Activated T-cell treated with anti-CD3 and anti-CD28 coated beads, Interleukin-2, amount 50 U/mL, for 24 hours (primary cell): ENCODE data around the gene ARHGEF19.
A peak's percentile ranks its signal among the peaks of the same experiment; 100 is the strongest.
"Not testable (repeated sequence)": the region's sequence is repeated elsewhere in the genome, so short reads cannot be mapped to it uniquely, and the experiment has no call there.

Experiments
- DNase-seq: peaks from one replicate; pipeline ENCODE4 v3.0.0-alpha.2; 2020
- H3K27ac Mint-ChIP-seq: 2 replicates; pipeline ENCODE4 v1.8.0; 2020; ENCODE audit warnings: mild to moderate bottlenecking, mixed read lengths
- H3K27me3 Mint-ChIP-seq: 2 replicates; pipeline ENCODE4 v1.8.0; 2020; ENCODE audit warnings: mixed read lengths
- H3K36me3 Mint-ChIP-seq: 2 replicates; pipeline ENCODE4 v1.8.0; 2020; ENCODE audit warnings: low read depth, mixed read lengths
- H3K4me1 Mint-ChIP-seq: 2 replicates; pipeline ENCODE4 v1.8.0; 2020; ENCODE audit warnings: low read depth, mixed read lengths
- H3K4me3 Mint-ChIP-seq: 2 replicates; pipeline ENCODE4 v1.8.0; 2020; ENCODE audit warnings: mild to moderate bottlenecking, moderate library complexity, mixed read lengths
- H3K9me3 Mint-ChIP-seq: 2 replicates; pipeline ENCODE4 v1.8.0; 2020; ENCODE audit warnings: mixed read lengths

ARHGEF19 gene

DNA sequence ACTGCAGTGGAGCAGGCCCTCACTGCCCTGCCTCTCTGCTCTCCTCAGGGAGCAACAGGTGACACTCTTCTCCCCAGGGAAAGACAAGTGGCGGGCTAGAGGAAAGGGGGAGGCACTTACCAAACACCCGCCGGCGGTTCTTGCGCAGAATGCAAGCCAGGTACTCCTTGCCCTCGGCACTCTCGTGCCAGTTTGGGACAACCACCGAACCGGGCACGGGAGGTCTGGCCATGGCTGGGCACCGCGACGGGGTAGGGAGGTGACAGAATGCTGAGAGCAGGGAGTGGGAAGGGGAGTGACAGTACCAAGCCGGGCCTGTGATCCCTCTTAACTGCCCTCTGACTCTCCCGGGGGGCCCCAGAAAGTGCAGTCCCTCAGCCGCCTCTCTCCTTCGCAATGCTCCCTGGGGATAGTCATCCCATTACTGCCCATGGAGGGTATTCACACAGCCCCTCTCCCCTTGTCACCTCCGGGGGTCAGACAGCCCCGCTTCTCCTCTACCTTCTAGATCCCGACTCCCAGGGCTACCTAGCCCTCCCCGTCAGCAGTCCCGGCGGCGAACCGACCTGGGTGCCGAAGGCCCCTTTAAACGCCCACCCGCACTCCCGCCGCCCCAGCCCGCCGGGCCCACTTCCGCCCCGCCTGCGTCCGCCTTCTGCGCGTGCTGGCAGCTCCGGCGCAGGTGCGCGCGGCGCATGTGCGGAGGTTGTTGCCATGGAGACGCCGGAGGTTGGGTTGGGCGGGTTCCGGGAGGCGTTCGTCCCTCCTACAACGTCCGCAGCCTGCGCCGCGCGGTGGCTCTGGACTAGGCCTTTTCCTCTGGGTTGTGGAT, 24.3 kb upstream of the ARHGEF19 start, which contains the start of gene CPLANE2:
CPLANE2 (minus strand) TSS at position 673 of the 832 bp plus-strand sequence; CDS start at position 232, 441 bp downstream.
- peak within 1 kb of the TSS; percentile 85 for H3K4me3 Mint-ChIP-seq
- peak within 1 kb of the TSS; percentile 93 for H3K27ac Mint-ChIP-seq
- H3K9me3 Mint-ChIP-seq: no peaks in the 10 kb centered on the region
- no peaks in the 10 kb centered on the region for H3K27me3 Mint-ChIP-seq
- DNase-seq: peak; percentile 97
- H3K36me3 Mint-ChIP-seq: no peaks in the 10 kb centered on the region
- H3K4me1 Mint-ChIP-seq: peaks cover 28% of the 10 kb centered on the region

DNA sequence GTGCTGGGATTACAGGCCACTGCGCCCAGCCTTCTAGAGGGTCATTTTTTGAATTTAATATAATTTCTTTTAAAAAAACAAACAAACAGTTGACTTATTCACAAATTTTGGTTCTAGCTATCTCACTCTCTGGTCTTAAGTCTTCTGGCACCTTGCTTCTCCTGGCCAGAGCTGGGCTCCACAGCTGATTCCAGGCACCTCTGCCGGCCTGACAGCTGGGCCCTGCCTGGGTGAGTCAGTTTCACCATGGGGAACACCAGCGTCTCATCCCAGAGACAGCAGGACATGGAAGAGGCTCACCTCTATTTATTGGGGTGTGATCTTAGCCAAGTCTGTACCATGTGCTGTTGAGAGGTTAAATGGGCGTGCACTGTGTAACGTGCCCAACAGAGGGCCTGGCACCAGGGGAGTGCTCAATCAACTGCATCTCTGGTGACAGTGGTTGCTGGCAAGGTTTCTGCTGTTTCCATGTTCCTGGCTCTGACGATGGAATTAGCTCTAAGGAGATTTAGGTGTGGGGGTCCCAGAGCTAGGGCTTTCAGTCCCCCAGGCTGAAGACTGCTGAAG, 23.6 kb upstream of the ARHGEF19 start:
- Mint-ChIP-seq H3K36me3 (no peaks in the 10 kb centered on the region), H3K4me3 (peak overlapping the region; percentile 85), H3K27me3 (no peaks in the 10 kb centered on the region), H3K4me1 (peaks cover 28% of the 10 kb centered on the region), H3K9me3 (no peaks in the 10 kb centered on the region), H3K27ac (peak overlapping the region; percentile 93)
- peak; percentile 59 for DNase-seq

DNA sequence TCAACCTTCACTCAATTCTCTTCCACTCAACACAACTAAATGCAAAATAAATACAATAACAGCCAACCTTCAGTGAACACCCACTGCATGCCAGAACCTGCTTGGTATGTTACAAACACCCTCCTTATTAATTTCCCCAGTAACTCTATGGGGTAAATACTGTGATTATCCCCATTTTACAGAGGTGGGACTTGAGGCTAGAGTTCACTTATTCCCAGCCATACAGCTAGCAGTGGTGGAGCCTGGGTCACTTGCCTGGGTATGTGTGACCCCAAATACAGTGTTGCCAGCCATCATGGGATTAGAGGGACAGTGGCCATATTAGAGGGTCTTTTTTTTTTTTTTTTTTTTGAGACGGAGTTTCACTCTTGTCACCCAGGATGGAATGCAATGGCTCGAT, 22.9 kb upstream of the ARHGEF19 start:
- Mint-ChIP-seq H3K4me1 (peaks cover 28% of the 10 kb centered on the region), H3K27ac (no peak overlapping the region), H3K27me3 (no peaks in the 10 kb centered on the region), H3K36me3 (no peaks in the 10 kb centered on the region), H3K4me3 (no peak overlapping the region), H3K9me3 (no peaks in the 10 kb centered on the region)
- no peak for DNase-seq

DNA sequence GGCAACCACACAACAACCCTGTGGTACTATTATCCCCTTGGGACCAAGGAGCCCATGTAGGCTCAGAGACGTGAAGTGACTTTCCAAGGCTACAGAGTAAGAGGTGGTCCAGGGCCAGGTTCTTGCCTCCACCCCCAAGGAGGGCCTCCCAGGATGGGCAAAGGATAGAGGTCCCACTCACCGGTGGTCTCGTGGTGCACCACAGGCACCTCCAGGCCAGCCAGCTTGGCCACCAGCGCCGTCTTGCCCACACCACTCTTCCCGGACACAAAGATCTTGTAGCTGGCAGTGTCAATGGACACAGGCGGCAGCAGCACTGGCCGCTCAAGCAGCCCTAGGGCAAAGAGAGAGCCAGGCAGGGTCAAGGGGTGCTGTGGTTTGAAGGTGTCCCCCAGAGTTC, 21.0 kb upstream of the ARHGEF19 start:
- no peak for DNase-seq
- Mint-ChIP-seq H3K9me3 (no peaks in the 10 kb centered on the region), H3K4me1 (peaks cover 26% of the 10 kb centered on the region), H3K27me3 (peaks cover 10% of the 10 kb centered on the region), H3K4me3 (no peak overlapping the region), H3K27ac (no peak overlapping the region), H3K36me3 (no peaks in the 10 kb centered on the region)

DNA sequence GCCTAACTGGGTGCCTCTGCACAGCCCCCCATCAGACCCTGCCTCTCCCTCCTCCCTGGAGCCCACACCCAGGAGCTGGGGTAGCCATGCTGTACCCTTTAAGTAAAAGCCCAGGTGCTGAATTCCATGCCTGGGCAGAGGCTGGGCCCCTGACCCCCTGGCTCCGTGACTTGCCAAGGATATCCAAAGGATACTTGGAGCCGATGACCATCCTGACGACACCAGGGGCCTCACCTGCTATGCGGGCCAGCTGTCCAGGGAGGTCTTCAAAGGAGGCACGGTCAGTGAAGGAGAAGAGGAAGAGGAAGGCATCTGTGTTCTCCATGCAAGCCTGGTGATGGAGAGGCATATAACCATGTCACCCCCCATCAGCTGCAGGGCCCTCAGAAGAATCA, 19.9 kb upstream of the ARHGEF19 start:
- DNase-seq: no peak
- Mint-ChIP-seq H3K27ac (no peak overlapping the region), H3K9me3 (no peaks in the 10 kb centered on the region), H3K27me3 (peaks cover 21% of the 10 kb centered on the region), H3K4me3 (no peak overlapping the region), H3K36me3 (no peaks in the 10 kb centered on the region), H3K4me1 (peaks cover 23% of the 10 kb centered on the region)

DNA sequence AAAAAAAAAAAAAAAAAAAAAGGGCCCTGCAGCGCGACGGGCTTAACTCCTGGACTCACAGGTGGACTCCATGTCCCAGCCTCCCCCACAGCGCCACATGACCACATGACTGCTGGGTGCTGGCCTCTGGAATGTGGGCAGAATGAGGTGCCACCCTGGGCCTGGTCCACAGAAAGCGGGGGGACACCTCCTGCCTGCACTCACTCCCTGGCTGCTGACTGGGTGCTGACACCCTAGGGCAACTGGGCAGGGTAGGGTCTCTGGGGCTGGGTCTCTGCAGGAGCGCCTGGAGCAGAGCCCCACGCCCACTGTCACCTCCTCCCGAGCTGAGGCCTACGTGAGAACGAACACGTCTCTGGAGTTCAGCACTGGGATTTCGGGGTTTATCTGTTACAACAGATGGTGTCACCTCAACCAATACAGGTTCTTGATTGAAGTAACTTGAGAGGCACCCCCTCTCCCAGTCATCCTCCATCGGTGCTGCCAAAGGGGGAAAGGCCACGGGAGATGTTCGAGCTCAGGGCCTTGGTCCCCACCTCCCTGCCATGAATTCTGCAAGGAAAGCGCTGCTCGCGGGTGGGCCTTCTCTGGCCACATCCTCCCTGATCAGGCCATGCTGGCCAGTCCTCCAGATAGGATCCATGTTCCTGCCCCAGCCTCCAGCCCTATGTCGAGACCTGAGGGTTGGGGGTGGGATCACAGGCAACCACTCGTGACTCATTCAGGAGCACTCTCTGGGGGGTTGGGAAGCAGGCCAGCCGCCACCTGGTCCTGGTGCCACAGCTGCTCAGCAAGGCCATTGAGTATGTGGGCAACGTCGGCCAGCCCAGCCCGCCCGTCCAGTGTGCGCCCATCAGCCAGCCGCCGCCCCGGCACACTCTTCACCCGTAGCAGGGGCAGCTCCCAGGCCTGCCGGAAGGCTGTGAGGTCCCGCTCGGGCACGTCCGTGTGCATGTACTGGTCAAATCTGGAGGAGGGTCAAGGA, 19.2 kb upstream of the ARHGEF19 start:
- H3K36me3 Mint-ChIP-seq: no peaks in the 10 kb centered on the region
- H3K27me3 Mint-ChIP-seq: peaks cover 27% of the 10 kb centered on the region
- no peak for DNase-seq
- no peak overlapping the region for H3K27ac Mint-ChIP-seq
- H3K4me3 Mint-ChIP-seq: no peak overlapping the region
- peaks cover 17% of the 10 kb centered on the region for H3K4me1 Mint-ChIP-seq
- H3K9me3 Mint-ChIP-seq: no peaks in the 10 kb centered on the region

DNA sequence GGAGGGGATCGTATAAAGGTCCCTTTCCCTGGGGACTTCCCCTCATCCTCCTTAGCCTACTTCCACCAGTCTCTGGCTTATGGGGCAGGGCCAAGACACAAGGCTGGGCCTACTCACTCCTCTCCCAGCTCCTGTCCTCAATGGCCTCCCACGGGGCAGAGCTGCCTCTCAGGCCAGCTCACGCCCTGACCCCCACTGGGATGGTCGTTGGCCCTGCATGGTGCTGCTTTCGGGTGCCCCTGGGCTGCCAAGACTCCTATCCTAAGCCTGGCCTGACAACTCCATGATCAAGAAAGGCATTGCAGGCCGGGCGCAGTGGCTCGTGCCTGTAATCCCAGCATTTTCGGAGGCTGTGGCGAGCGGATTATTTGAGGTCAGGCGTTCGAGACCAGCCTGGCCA, 18.3 kb upstream of the ARHGEF19 start:
- Mint-ChIP-seq H3K4me3 (no peak overlapping the region), H3K36me3 (no peaks in the 10 kb centered on the region), H3K4me1 (peaks cover 10% of the 10 kb centered on the region), H3K27ac (no peak overlapping the region), H3K27me3 (peaks cover 35% of the 10 kb centered on the region), H3K9me3 (no peaks in the 10 kb centered on the region)
- DNase-seq: no peak

DNA sequence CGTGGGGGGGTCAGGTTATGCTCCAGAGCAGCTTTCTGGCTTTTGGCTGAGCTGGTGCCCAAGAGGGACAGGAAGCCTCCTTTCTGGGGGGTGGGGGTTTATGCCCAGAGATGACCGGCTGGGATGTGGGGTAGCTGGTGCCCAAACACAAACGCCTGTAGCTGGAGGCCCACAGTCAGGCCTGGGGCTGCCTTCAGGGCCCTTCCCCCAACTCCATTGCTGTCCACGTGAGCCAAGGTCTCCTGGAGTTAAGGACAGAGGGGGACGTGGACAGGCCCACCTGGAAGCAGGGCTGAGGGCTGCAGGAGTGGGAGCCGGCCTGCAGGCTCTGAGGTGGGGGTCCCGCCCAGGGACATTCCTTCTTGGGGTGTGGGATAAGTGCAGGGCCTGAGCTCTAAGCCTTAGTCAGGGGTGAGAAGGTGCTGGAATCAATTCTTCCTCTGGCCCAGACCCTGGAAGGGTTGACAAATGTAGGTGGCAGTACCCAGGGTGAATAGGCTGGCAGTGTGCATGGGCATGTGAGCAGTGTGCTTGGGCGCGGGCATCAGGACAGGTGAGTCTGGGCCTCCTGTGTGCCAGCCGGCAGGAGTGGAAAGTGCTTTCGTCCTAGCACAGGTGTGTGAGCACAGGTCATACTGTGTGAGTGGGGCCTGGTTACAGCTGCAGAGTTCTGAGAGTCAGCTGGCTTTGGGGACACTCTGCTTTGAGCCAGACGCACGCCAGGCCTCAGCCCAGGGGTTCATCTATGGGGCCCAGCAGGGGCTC, 17.7 kb upstream of the ARHGEF19 start:
- H3K36me3 Mint-ChIP-seq: no peaks in the 10 kb centered on the region

DNA sequence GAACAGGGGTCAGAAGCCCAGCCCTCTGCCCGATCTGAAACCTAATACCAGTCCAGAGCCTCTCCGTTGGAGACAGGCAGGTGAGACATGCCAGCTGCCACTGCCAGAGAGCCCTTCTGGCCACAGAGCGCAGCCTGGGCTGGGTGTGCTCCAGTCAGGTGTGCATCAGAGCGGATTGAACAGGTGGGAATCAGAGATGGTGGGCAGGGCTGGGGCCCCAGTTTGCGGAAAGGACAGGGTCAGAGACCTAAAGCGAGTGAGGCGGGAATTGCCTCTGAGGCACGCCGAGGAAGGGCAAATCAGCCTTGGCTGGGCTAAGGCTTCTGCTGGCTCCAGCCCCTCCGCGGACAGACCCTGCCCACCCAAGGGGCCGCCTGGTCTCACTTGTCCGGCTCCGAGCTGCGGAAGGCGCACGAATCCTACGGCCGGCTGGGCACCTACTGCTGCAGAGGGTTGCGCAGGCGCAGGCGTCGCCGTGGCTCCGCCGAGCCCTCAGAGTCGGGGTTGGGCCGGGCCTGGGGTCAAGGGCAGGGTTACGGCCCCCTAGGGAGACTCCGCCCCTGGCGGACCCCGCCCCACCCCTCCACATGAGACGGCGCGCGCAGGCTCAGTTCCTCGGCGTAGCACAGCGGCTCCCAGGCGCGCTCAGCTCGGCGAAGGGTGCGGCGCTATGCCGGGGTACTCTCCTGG, 14.2 kb upstream of the ARHGEF19 start:
- H3K9me3 Mint-ChIP-seq: no peaks in the 10 kb centered on the region
- no peak overlapping the region for H3K4me3 Mint-ChIP-seq
- peaks cover 6% of the 10 kb centered on the region for H3K4me1 Mint-ChIP-seq
- no peaks in the 10 kb centered on the region for H3K36me3 Mint-ChIP-seq
- H3K27me3 Mint-ChIP-seq: peaks cover 46% of the 10 kb centered on the region
- no peak overlapping the region for H3K27ac Mint-ChIP-seq
- DNase-seq: no peak

More for the DNA sequence above, 17.7 kb upstream of the ARHGEF19 start:
- Mint-ChIP-seq H3K4me1 (peaks cover 7% of the 10 kb centered on the region), H3K27me3 (peaks cover 41% of the 10 kb centered on the region), H3K4me3 (no peak overlapping the region), H3K9me3 (no peaks in the 10 kb centered on the region), H3K27ac (no peak overlapping the region)
- DNase-seq: no peak

DNA sequence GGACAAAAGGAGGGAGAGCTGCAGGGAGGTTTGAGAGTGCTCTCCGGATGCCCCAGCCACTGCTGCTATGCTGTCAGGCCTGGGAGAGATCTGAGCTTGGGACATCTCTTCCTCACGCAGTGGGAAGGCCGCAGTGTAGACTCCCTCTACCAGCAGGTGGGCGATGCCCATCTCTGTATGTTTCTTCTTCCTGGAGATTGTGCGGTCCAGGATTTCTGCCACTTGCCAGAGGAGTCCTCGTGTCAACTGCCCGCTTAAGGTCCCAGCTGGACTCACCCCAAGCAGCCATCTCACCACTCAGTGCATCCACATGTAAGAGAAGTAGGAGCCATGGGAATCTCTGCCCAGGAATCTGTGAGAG, 13.7 kb upstream of the ARHGEF19 start:
- no peak for DNase-seq
- Mint-ChIP-seq H3K27ac (no peak overlapping the region), H3K4me1 (peaks cover 6% of the 10 kb centered on the region), H3K9me3 (no peaks in the 10 kb centered on the region), H3K4me3 (no peak overlapping the region), H3K36me3 (no peaks in the 10 kb centered on the region), H3K27me3 (peaks cover 46% of the 10 kb centered on the region)

DNA sequence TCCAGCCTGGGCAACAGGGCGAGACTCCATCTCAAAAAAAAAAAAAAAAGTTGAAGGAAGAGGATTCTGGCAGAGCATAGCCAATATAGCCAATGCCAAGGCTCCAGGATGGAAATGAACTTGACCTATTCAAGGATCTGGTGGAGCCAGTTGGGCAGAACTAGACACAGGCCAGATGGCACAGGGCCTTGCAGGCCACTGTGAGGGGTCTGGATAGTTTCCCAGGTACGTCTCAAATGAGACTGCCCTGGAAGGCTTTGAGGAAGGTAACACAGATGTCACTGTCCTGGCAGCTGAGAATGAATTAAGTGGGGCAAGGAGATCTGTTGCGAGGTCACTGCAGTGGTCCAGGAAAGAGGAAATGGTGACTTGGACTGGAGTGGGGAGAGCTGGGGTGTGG, 12.0 kb upstream of the ARHGEF19 start:
- no peak overlapping the region for H3K27ac Mint-ChIP-seq
- H3K27me3 Mint-ChIP-seq: peaks cover 43% of the 10 kb centered on the region

DNA sequence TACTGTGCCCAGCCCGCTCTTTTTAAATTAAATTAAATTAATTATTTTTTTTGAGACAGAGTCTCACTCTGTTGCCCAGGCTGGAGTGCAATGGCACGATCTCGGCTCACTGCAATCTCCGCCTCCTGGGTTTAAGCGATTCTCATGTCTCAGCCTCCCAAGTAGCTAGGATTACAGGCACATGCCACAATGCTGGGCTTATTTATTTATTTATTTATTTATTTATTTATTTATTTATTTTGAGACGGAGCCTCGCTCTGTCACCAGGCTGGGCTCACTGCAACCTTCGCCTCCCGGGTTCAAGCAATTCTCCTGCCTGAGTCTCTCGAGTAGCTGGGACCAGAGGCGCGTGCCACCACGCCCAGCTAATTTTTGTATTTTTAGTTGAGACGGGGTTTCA, 10.3 kb upstream of the ARHGEF19 start:
- DNase-seq, H3K4me1 Mint-ChIP-seq, H3K27ac Mint-ChIP-seq, H3K9me3 Mint-ChIP-seq, H3K36me3 Mint-ChIP-seq, H3K4me3 Mint-ChIP-seq: not testable (repeated sequence)
- peaks cover 28% of the 10 kb centered on the region for H3K27me3 Mint-ChIP-seq

More for the DNA sequence above, 12.0 kb upstream of the ARHGEF19 start:
- no peaks in the 10 kb centered on the region for H3K9me3 Mint-ChIP-seq
- peaks cover 8% of the 10 kb centered on the region for H3K4me1 Mint-ChIP-seq
- no peak overlapping the region for H3K4me3 Mint-ChIP-seq
- H3K36me3 Mint-ChIP-seq: no peaks in the 10 kb centered on the region
- DNase-seq: no peak

DNA sequence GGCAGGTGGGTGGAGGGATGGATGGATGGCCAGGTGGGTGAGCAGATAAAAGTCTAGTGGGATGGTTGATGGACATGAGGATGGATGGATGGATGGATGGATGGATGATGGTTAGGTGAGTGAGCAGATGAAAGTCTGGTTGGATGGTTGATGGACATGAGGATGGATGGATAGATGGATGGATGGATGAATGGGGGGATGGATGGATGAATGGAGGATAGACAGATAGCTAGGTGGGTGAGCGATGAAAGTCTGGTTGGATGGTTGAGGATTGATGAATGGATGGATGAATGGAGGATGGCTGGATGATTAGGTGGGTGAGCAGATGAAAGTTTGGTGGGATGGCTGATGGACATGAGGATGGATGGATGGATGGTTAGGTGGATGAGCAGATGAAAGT, 9.0 kb upstream of the ARHGEF19 start:
- no peaks in the 10 kb centered on the region for H3K36me3 Mint-ChIP-seq
- no peak overlapping the region for H3K4me3 Mint-ChIP-seq
- H3K9me3 Mint-ChIP-seq: no peaks in the 10 kb centered on the region
- H3K27ac Mint-ChIP-seq: no peak overlapping the region
- peaks cover 18% of the 10 kb centered on the region for H3K27me3 Mint-ChIP-seq
- DNase-seq: no peak
- peaks cover 12% of the 10 kb centered on the region for H3K4me1 Mint-ChIP-seq
